Measurements from ENCODE around the gene GNAT2.

DNA sequence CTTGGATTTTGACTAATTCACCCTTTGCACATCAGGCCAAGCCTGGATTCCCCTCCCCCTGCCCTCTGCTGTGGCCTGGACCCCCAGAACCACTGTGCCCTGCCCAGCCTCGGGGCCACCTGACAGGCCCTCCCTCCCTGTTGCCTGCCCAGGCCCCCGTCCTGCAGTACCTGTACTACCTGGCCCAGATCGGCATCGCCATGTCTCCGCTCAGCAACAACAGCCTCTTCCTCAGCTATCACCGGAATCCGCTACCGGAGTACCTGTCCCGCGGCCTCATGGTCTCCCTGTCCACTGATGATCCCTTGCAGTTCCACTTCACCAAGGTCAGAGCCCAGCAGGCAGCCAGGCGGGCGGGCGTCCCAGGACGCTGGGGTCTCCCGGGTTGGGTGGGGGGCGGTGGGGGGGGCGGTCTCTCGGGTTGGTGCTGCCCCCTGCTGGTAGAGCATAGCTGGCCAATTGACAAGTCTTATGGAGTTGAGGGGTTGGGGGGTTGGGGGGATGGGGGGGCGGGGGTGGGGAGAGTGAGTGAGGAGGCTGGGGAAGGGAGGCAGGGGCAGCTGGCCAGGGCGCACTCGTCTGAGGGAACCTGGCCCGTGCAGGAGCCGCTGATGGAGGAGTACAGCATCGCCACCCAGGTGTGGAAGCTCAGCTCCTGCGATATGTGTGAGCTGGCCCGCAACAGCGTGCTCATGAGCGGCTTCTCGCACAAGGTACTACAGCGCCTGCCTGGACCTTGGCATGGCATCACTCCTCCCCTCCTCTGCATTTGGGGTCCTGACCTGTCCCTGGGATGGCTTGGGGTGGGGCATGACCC lies 10.9 kb upstream of the GNAT2 start:
- TF ChIP-seq, protein P1, sequence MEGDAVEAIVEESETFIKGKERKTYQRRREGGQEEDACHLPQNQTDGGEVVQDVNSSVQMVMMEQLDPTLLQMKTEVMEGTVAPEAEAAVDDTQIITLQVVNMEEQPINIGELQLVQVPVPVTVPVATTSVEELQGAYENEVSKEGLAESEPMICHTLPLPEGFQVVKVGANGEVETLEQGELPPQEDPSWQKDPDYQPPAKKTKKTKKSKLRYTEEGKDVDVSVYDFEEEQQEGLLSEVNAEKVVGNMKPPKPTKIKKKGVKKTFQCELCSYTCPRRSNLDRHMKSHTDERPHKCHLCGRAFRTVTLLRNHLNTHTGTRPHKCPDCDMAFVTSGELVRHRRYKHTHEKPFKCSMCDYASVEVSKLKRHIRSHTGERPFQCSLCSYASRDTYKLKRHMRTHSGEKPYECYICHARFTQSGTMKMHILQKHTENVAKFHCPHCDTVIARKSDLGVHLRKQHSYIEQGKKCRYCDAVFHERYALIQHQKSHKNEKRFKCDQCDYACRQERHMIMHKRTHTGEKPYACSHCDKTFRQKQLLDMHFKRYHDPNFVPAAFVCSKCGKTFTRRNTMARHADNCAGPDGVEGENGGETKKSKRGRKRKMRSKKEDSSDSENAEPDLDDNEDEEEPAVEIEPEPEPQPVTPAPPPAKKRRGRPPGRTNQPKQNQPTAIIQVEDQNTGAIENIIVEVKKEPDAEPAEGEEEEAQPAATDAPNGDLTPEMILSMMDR (conservative IDR thresholded peaks at IDR 0.05 in 1 of 2, IDR thresholded peaks at IDR 0.05 in 1 of 2; ENCODE audit: low read depth in 1 of 2, low read length in 2 of 2) = peak; percentile 3 to 13
- no peak for TF ChIP-seq EZH2 (IDR thresholded peaks at IDR 0.05; ENCODE audit: low read length, missing control alignments)
